Measurements from ENCODE around the gene RYR2.

DNA sequence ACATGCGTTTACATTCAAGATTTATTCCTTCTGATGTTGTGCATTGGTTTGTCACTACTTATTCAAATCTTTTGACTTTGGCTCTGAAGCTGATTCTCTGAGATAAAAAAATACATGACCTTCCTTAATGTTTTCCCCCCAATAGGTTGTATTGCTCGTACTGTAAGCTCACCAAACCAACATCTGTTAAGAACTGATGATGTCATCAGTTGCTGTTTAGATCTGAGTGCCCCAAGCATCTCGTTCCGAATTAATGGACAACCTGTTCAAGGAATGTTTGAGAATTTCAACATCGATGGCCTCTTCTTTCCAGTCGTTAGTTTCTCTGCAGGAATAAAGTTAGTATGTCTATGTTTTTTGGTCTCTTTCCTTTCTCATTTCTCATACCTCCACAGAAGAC, 458.6 kb downstream of the RYR2 start:
- TF ChIP-seq EZH2 (IDR thresholded peaks at IDR 0.05; ENCODE audit: insufficient read depth, poor library complexity, severe bottlenecking) (no peak), EZH2phosphoT487 (IDR thresholded peaks at IDR 0.05; ENCODE audit: insufficient read depth, low read depth) (no peak)
